Gastroesophageal sphincter (tissue), 4 donors: ENCODE data around the gene STPG2. TPM values are rescaled to one million over a fixed set of nuclear protein-coding genes. Genes with fewer than 3 reads are reported as not detected.

Experiments used
- ATAC-seq: fragments of 150-250 bp; one replicate; pipeline ENCODE4 v1.9.1; 2016; ENCODE audit warnings: mild to moderate bottlenecking, moderate library complexity
- H3K27ac ChIP-seq, 4 donors: fragments of 200-600 bp; sonication (generic) in 3 of 4; 1 replicate in 3 of 4; 2 replicates in 1 of 4; pipeline ENCODE4 v1.5.1; 2016 to 2019
- H3K27me3 ChIP-seq: fragments of 200-600 bp; sonication (generic); one replicate; pipeline ENCODE4 v1.5.1; 2019
- H3K36me3 ChIP-seq, 2 donors: fragments of 200-600 bp; sonication (generic); one replicate each; pipeline ENCODE4 v1.5.1; 2019; ENCODE audit warnings: control low read depth in 1 of 2
- H3K4me1 ChIP-seq, 3 donors: fragments of 200-600 bp; sonication (generic); 1 replicate in 2 of 3; 2 replicates in 1 of 3; pipeline ENCODE4 v1.5.1; 2016 to 2019; ENCODE audit warnings: control low read depth in 2 of 3
- H3K4me3 ChIP-seq, 2 donors: fragments of 200-600 bp; sonication (generic); one replicate each; pipeline ENCODE4 v1.5.1; 2019; ENCODE audit warnings: mild to moderate bottlenecking in 1 of 2, moderate library complexity in 1 of 2
- H3K9me3 ChIP-seq, 3 donors: fragments of 200-600 bp; sonication (generic); one replicate each; pipeline ENCODE4 v1.5.1; 2017 to 2019; ENCODE audit warnings: control low read depth in 2 of 3
- CTCF ChIP-seq, 4 experiments: fragments of 200-600 bp in 2 of 4; fragments of 450-650 bp in 2 of 4; sonication (generic) in 1 of 4; IDR thresholded peaks; one replicate each; pipeline ENCODE4 v1.5.1; 2017 to 2019; ENCODE audit warnings: antibody characterized with exemption in 4 of 4, mild to moderate bottlenecking in 2 of 4, moderate library complexity in 2 of 4
- EP300 ChIP-seq: sonication (generic); formaldehyde crosslinking; IDR thresholded peaks from one replicate; pipeline ENCODE4 v1.6.1; 2017; ENCODE audit warnings: antibody characterized with exemption, mild to moderate bottlenecking
- POLR2A ChIP-seq, 2 donors: fragments of 450-650 bp; IDR thresholded peaks; one replicate each; pipeline ENCODE4 v1.6.1; 2017; ENCODE audit warnings: antibody characterized with exemption in 2 of 2, mild to moderate bottlenecking in 2 of 2, moderate library complexity in 1 of 2
- POLR2AphosphoS5 ChIP-seq: sonication (generic); formaldehyde crosslinking; IDR thresholded peaks from one replicate; pipeline ENCODE4 v1.6.1; 2017; ENCODE audit warnings: antibody characterized with exemption
- WGBS, 2 donors: methylation state at CpG; one replicate each; pipeline ENCODE4 v1.1.5; 2018; ENCODE audit warnings: low coverage in 1 of 2; 5-methylcytosine and 5-hydroxymethylcytosine counted together
- total RNA-seq, 4 donors: library from RNA; depleted of rRNA; stranded (reverse); fragments of >200 nt; gene quantifications; one replicate each; pipeline ENCODE4 v1.1.0, GENCODE V29; 2016

The STPG2 gene
- total RNA-seq, 4 donors from 2014 or later = 0.13 to 0.62 TPM; not detected in 2

GRCh38 chr4:98113012-98113411, 30.3 kb downstream of the STPG2 start:
- no peak for TF ChIP-seq EP300
- no peak for TF ChIP-seq POLR2A (IDR thresholded peaks at IDR 0.05)
- TF ChIP-seq CTCF (IDR thresholded peaks at IDR 0.05) = peak in 1 of 4 experiments; percentile 25
- TF ChIP-seq POLR2AphosphoS5 = no peak
- peaks cover 0 to 9% (median 0%) of the 10 kb centered on the region in 3 donors for H3K9me3 ChIP-seq
- H3K4me1 ChIP-seq = no peaks in the 10 kb centered on the region
- H3K27ac ChIP-seq = no peak overlapping the region
- ATAC-seq = no peak
- WGBS, 2 donors = 9 to 13% methylated on average over 3 of the region's 3 CpGs
- H3K36me3 ChIP-seq = no peaks in the 10 kb centered on the region
- no peaks in the 10 kb centered on the region for H3K27me3 ChIP-seq
- no peak overlapping the region for H3K4me3 ChIP-seq

GRCh38 chr4:98110929-98111328, 32.3 kb downstream of the STPG2 start:
- TF ChIP-seq EP300 (no peak), POLR2A (IDR thresholded peaks at IDR 0.05) (no peak), CTCF (IDR thresholded peaks at IDR 0.05) (no peak), POLR2AphosphoS5 (no peak)
- H3K4me3 ChIP-seq = no peak overlapping the region
- H3K36me3 ChIP-seq = no peaks in the 10 kb centered on the region
- 92 to 100% methylated on average over 1 to 2 of the region's 2 CpGs for WGBS, 2 donors
- no peaks in the 10 kb centered on the region for H3K4me1 ChIP-seq
- no peak for ATAC-seq
- H3K27ac ChIP-seq = no peak overlapping the region
- H3K27me3 ChIP-seq = no peaks in the 10 kb centered on the region
- no peaks in the 10 kb centered on the region for H3K9me3 ChIP-seq

GRCh38 chr4:98110214-98110613, 33.1 kb downstream of the STPG2 start:
- Histone ChIP-seq H3K9me3 (no peaks in the 10 kb centered on the region), H3K4me3 (no peak overlapping the region), H3K27me3 (no peaks in the 10 kb centered on the region), H3K4me1 (no peaks in the 10 kb centered on the region), H3K36me3 (no peaks in the 10 kb centered on the region), H3K27ac (no peak overlapping the region)
- ATAC-seq = no peak
- WGBS, 2 donors = 74 to 75% methylated on average over 3 of the region's 5 CpGs
- no peak for TF ChIP-seq POLR2A (IDR thresholded peaks at IDR 0.05)

GRCh38 chr4:98102660-98103059, 40.6 kb downstream of the STPG2 start:
- H3K27me3 ChIP-seq = no peaks in the 10 kb centered on the region
- no peak overlapping the region for H3K27ac ChIP-seq
- no peak for ATAC-seq
- H3K9me3 ChIP-seq = no peaks in the 10 kb centered on the region
- no peak overlapping the region for H3K4me3 ChIP-seq
- H3K36me3 ChIP-seq = no peaks in the 10 kb centered on the region
- H3K4me1 ChIP-seq = no peaks in the 10 kb centered on the region
- WGBS, 2 donors = 52 to 80% methylated on average over 1 of the region's 1 CpG
- TF ChIP-seq EP300 (no peak), POLR2A (IDR thresholded peaks at IDR 0.05) (no peak), CTCF (IDR thresholded peaks at IDR 0.05) (no peak), POLR2AphosphoS5 (no peak)

GRCh38 chr4:98101988-98102387, 41.3 kb downstream of the STPG2 start:
- Histone ChIP-seq H3K4me3 (no peak overlapping the region), H3K27ac (no peak overlapping the region), H3K9me3 (no peaks in the 10 kb centered on the region), H3K4me1 (no peaks in the 10 kb centered on the region), H3K27me3 (no peaks in the 10 kb centered on the region), H3K36me3 (no peaks in the 10 kb centered on the region)
- TF ChIP-seq POLR2A (IDR thresholded peaks at IDR 0.05) = no peak
- no peak for TF ChIP-seq POLR2AphosphoS5
- TF ChIP-seq CTCF (IDR thresholded peaks at IDR 0.05) = no peak
- no peak for TF ChIP-seq EP300
- no peak for ATAC-seq
- 18 to 60% methylated on average over 1 of the region's 1 CpG for WGBS, 2 donors
